Epithelial cell of esophagus (primary cell): ENCODE data around the gene NEK8.

Experiments
- DNase-seq: peaks from one replicate; pipeline ENCODE4 v3.0.0; 2010; ENCODE audit warnings: low read depth
- H3K4me3 ChIP-seq: 2 replicates; pipeline ENCODE4 v1.5.1; 2011; ENCODE audit warnings: mild to moderate bottlenecking, low read length, control low read depth
- CTCF ChIP-seq: IDR thresholded peaks from 2 replicates; pipeline ENCODE4 v1.5.1; 2011; ENCODE audit warnings: low read depth, mild to moderate bottlenecking, low read length, control low read depth, inconsistent platforms; ENCODE audit not compliant: insufficient read depth; ENCODE audit errors: missing control alignments

Gene NEK8

GRCh38 chr17:28703552-28704218 lies 24.9 kb upstream of the NEK8 start:
- no peak for TF ChIP-seq CTCF
- no peak overlapping the region for H3K4me3 ChIP-seq
- DNase-seq: no peak

GRCh38 chr17:28704219-28704858 lies 24.2 kb upstream of the NEK8 start:
- no peak for TF ChIP-seq CTCF
- H3K4me3 ChIP-seq: no peak overlapping the region
- no peak for DNase-seq

DNA sequence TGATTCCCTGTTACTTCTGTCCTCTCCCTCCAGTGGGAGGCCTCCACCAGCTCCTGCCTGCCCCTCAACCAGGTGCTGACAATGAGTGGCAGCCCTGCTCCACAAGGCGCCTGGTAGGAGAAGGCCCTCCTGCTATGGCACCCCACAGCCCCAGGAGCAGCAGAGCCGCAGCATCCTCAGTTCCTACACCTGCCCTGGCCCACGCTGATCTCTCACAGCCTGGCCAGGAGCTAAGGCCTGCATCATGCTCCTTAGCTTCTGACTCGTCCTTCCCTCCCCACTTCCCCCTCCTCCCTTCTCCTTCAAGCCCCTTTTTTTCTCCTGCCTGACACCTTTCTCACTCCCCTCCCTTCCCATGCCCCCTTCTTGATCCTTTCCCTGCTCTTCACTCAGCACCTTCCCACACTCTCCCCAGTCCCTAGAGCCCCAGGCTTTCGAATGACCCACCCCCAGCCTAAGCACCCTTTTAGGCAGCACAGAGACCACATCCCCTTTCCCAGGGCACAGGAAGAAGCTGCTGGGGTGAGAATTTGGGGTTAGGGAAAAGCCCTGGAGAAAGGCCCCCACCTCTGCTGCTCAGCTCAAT lies 23.4 kb upstream of the NEK8 start:
- DNase-seq: no peak
- H3K4me3 ChIP-seq: no peak overlapping the region
- TF ChIP-seq CTCF: no peak

- no peak overlapping the region for H3K4me3 ChIP-seq
- no peak for TF ChIP-seq CTCF
- no peak for DNase-seq
Measured at GRCh38 chr17:28705728-28706334, 22.8 kb upstream of the NEK8 start.

- H3K4me3 ChIP-seq: no peak overlapping the region
- no peak for DNase-seq
- TF ChIP-seq CTCF: no peak
Measured at GRCh38 chr17:28706471-28707338, 21.9 kb upstream of the NEK8 start.

DNA sequence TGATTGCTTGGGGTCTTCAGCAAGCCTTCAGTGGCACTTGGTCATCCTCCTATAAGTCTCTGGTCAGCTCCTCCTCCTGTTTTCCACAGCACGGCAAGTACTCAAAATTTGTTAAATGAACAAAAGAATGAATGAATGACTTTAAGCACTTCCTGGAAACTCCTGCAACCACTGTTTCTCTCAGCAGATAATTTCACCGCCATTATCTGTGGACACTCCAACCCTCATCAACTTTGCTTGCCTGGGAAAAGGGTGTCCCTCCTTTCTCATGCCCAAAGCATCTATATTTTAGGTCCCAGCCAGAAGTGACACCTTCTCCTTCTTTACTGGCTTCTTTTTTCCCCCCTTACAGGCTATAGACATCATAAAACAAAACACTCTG lies 21.3 kb upstream of the NEK8 start:
- DNase-seq: no peak
- no peak overlapping the region for H3K4me3 ChIP-seq
- no peak for TF ChIP-seq CTCF
